ENCODE measurements around the gene ATP6V0B. TPM values are rescaled to one million over a fixed set of nuclear protein-coding genes. Genes with fewer than 3 reads are reported as not detected.

ATP6V0B gene
- total RNA-seq, 4 donors from 2014 or later: 68.1 to 122 (median 98.2) TPM

GRCh38 chr1:44010935-44011471, 36.2 kb downstream of the ATP6V0B start:
- no peaks in the 10 kb centered on the region for H3K9me3 ChIP-seq
- H3K36me3 ChIP-seq: peaks cover 0 to 26% (median 5%) of the 10 kb centered on the region in 4 donors
- intact Hi-C loops (cut with DNase I): no loop called here
- DNase-seq (ENCODE audit: extremely low spot score): no peak
- H3K4me3 ChIP-seq: no peak overlapping the region
- H3K27ac ChIP-seq (replicated peaks in 1 of 4): no peak overlapping the region
- H3K4me1 ChIP-seq: peaks cover 2 to 38% (median 15%) of the 10 kb centered on the region in 4 donors
- WGBS: 70% methylated on average over 4 of the region's 11 CpGs
- H3K27me3 ChIP-seq: no peaks in the 10 kb centered on the region
- no peak for TF ChIP-seq POLR2A (IDR thresholded peaks at IDR 0.05; ENCODE audit: low read depth)
- no peak for TF ChIP-seq CTCF (IDR thresholded peaks at IDR 0.05)
- TF ChIP-seq POLR2AphosphoS5 (IDR thresholded peaks at IDR 0.05): no peak
- no peak for TF ChIP-seq EP300 (IDR thresholded peaks at IDR 0.05)

- Histone ChIP-seq H3K4me1 (peaks cover 2 to 37% (median 13%) of the 10 kb centered on the region in 4 donors), H3K9me3 (no peaks in the 10 kb centered on the region), H3K27ac (replicated peaks in 1 of 4) (no peak overlapping the region), H3K36me3 (peaks cover 0 to 19% (median 5%) of the 10 kb centered on the region in 4 donors), H3K27me3 (no peaks in the 10 kb centered on the region), H3K4me3 (no peak overlapping the region)
- no peak for DNase-seq (ENCODE audit: extremely low spot score)
- WGBS: 60% methylated on average over 1 of the region's 2 CpGs
- intact Hi-C loops (cut with DNase I): no loop called here
- TF ChIP-seq CTCF (IDR thresholded peaks at IDR 0.05): no peak
- TF ChIP-seq EP300 (IDR thresholded peaks at IDR 0.05): no peak
Measured at GRCh38 chr1:44012404-44012803, 37.6 kb downstream of the ATP6V0B start.

DNA sequence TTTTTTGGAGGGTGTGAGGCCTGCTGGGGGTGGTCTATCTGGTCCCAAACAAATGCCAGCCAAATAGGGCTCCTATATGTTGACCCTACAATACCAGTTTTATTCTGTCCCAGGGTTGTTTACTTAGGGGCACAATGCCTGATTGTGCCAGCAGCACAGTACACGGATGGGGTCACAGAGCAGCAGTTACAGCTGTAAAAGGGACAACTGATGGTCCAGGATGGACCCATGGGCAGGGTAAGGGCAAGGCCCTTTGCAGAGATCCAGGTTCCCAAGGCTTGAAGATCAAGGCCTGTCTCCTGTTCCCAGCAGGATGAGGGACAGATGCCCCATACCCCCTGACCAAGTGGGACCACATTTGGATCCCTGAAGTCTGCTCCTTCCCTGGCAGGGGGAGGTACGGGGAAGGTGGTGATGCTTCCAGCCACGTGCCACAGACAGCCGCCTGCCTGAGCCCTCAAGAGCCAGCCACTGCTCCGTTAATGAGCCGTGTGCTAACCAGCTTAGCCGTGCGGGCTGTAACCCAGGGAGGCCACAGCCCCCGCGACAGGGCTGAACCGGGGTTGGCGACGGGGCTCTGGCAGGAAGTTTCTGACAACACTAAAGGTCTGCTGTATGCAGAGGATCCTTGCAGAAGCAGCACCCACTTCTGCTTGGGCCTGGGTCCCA, 38.3 kb downstream of the ATP6V0B start:
- H3K27me3 ChIP-seq: no peaks in the 10 kb centered on the region
- TF ChIP-seq CTCF (IDR thresholded peaks at IDR 0.05) (no peak), EP300 (IDR thresholded peaks at IDR 0.05) (no peak), POLR2A (IDR thresholded peaks at IDR 0.05; ENCODE audit: low read depth) (no peak), POLR2AphosphoS5 (IDR thresholded peaks at IDR 0.05) (no peak)
- H3K27ac ChIP-seq (replicated peaks in 1 of 4): no peak overlapping the region
- DNase-seq (ENCODE audit: extremely low spot score): no peak
- H3K4me1 ChIP-seq: peaks cover 2 to 37% (median 13%) of the 10 kb centered on the region in 4 donors
- intact Hi-C loops (cut with DNase I): no loop called here
- no peak overlapping the region for H3K4me3 ChIP-seq
- peaks cover 0 to 16% (median 5%) of the 10 kb centered on the region in 4 donors for H3K36me3 ChIP-seq
- no peaks in the 10 kb centered on the region for H3K9me3 ChIP-seq
- no CpG with 5 or more reads among the region's 13 CpGs for WGBS

DNA sequence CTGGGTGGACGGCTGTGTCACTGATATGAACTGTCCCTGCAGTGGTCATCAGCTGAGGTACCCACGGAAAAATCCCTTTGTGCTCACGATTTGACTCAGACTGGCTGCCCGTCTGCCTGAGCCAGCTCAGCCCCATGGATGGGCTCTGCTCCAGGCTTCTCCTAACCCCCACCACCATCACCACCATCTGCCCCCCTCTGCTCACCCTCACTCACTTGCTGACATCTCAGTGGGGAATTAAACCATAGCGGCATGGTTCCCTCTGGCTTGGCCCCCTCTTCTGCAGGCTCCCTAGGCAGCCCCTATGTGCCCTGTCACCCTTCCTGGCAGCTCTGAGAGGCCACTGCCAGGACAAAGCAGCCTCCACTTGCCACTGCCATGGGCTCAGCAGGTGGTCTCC, 39.2 kb downstream of the ATP6V0B start:
- no peak for DNase-seq (ENCODE audit: extremely low spot score)
- Histone ChIP-seq H3K4me1 (peaks cover 2 to 37% (median 13%) of the 10 kb centered on the region in 4 donors), H3K9me3 (no peaks in the 10 kb centered on the region), H3K36me3 (peaks cover 0 to 15% (median 5%) of the 10 kb centered on the region in 4 donors), H3K27ac (replicated peaks in 1 of 4) (no peak overlapping the region), H3K4me3 (no peak overlapping the region), H3K27me3 (no peaks in the 10 kb centered on the region)
- 59% methylated on average over 5 of the region's 5 CpGs for WGBS
- no peak for TF ChIP-seq EP300 (IDR thresholded peaks at IDR 0.05)
- TF ChIP-seq POLR2AphosphoS5 (IDR thresholded peaks at IDR 0.05): no peak
- no peak for TF ChIP-seq POLR2A (IDR thresholded peaks at IDR 0.05; ENCODE audit: low read depth)
- no peak for TF ChIP-seq CTCF (IDR thresholded peaks at IDR 0.05)
- intact Hi-C loops (cut with DNase I): no loop called here

Data from esophagus muscularis mucosa (tissue), 4 donors.